ENCODE results near the gene MAN1A1. TPM values are rescaled to one million over a fixed set of nuclear protein-coding genes. Genes with fewer than 3 reads are reported as not detected.

Gene MAN1A1
- total and polyA plus RNA-seq, 2 of the 8 experiments (the other 6 are each of a cell fraction or from before 2014, with no cell fraction given) = 1.8 to 5.4 TPM

GRCh38 chr6:119148098-119148824, 201.3 kb downstream of the MAN1A1 start:
- Histone ChIP-seq H4K20me1 (replicated peaks in 1 of 2; ENCODE audit: control insufficient read depth in 1 of 2, insufficient read depth in 2 of 2, low read length in 2 of 2) (no peaks in the 10 kb centered on the region), H3K4me2 (ENCODE audit: insufficient read depth in 1 of 2, low read depth in 2 of 2, low read length in 2 of 2) (no peak overlapping the region)
- FAIRE-seq = peak; percentile 28
- TF ChIP-seq RXRA (IDR thresholded peaks at IDR 0.05; ENCODE audit: insufficient read depth, low read depth, low read length) = no peak
- no peak for TF ChIP-seq ATF2 (IDR thresholded peaks at IDR 0.05; ENCODE audit: low read length)
- no peak for TF ChIP-seq HDAC2 (IDR thresholded peaks at IDR 0.05; ENCODE audit: borderline replicate concordance in 1 of 2, low read depth in 2 of 2, low read length in 2 of 2)
- TF ChIP-seq MAFK (IDR thresholded peaks at IDR 0.05; ENCODE audit: low read depth, low read length) = no peak
- TF ChIP-seq RAD21 (IDR thresholded peaks at IDR 0.05 in 1 of 2, conservative IDR thresholded peaks at IDR 0.05 in 1 of 2; ENCODE audit: low read depth in 2 of 2, low read length in 2 of 2) = peak; percentile 94 to 95
- TF ChIP-seq CTCF (IDR thresholded peaks at IDR 0.05; ENCODE audit: control extremely low read depth in 1 of 3, insufficient read depth in 1 of 3, low read depth in 1 of 3, low read length in 3 of 3) = peak in 2 of 3 experiments; percentile 65 to 68; a peak in 3 of 4 replicates
- no peak for TF ChIP-seq ZNF274 (IDR thresholded peaks at IDR 0.05; ENCODE audit: borderline replicate concordance, extremely low read depth, low read length)

More at GRCh38 chr6:119148098-119148824, 201.3 kb downstream of the MAN1A1 start:
- H4K91ac ChIP-seq (replicated peaks; ENCODE audit: insufficient read length, low read length) = no peak overlapping the region
- no peaks in the 10 kb centered on the region for H3K23me2 ChIP-seq (ENCODE audit: low read depth, low read length)
- H3K9ac ChIP-seq (replicated peaks in 1 of 4; ENCODE audit: extremely low read depth in 1 of 4, low read depth in 3 of 4, low read length in 3 of 4) = no peak overlapping the region
- H3K4ac ChIP-seq (replicated peaks; ENCODE audit: insufficient read length, low read depth, low read length) = no peak overlapping the region
- no peaks in the 10 kb centered on the region for H3K36me3 ChIP-seq (ENCODE audit: control insufficient read depth in 2 of 4, insufficient read depth in 4 of 4, low read length in 3 of 4)
- no peak overlapping the region for H2AK5ac ChIP-seq (ENCODE audit: low read depth, low read length)
- H2BK5ac ChIP-seq (ENCODE audit: low read depth, low read length) = no peak overlapping the region
- H3K18ac ChIP-seq (ENCODE audit: extremely low read depth, low read length) = no peak overlapping the region
- H2AFZ ChIP-seq (ENCODE audit: low read length) = no peak overlapping the region
- H4K8ac ChIP-seq (ENCODE audit: extremely low read depth, insufficient read depth, low read length) = no peak overlapping the region
- H3K27ac ChIP-seq (ENCODE audit: low read depth, low read length) = no peak overlapping the region
- H4K5ac ChIP-seq (ENCODE audit: insufficient read length, low read depth, low read length) = no peak overlapping the region
- ChIA-PET POLR2A (ENCODE audit: partially characterized antibody) (no interaction called here), CTCF (ENCODE audit: partially characterized antibody) (interaction anchor here (0.5 to 3.5 kb wide), 42 partner anchors 10 to 1068 kb away, joined by 3 to 22 read pairs (median 3); partner anchors contain the start of gene FAM184A)
- H3K4me1 ChIP-seq (replicated peaks in 1 of 4; ENCODE audit: control insufficient read depth in 3 of 4, insufficient read depth in 4 of 4, low read length in 3 of 4) = 0 out of 7 replicates have a peak, but pooled peaks cover 0 to 2% (median 0%) of the 10 kb centered on the region in 4 experiments
- no peak overlapping the region for H3K56ac ChIP-seq (replicated peaks; ENCODE audit: insufficient read length, low read depth, low read length)
- 65% methylated on average over 5 of the region's 5 CpGs; no CpG with 5 or more reads in 1 of the 2 experiments for WGBS, 2 experiments (ENCODE audit: extremely low coverage in 1 of 2, insufficient coverage in 1 of 2, insufficient read length in 1 of 2, insufficient replicate concordance in 2 of 2, low coverage in 1 of 2, low lambda C conversion rate in 2 of 2, missing lambda C conversion rate in 1 of 2)
- no peak overlapping the region for H3K4me3 ChIP-seq (ENCODE audit: extremely low read depth in 1 of 4, insufficient read depth in 2 of 4, low read depth in 3 of 4, low read length in 4 of 4)
- H3K9me3 ChIP-seq (ENCODE audit: insufficient read depth in 2 of 2, low read depth in 1 of 2, low read length in 1 of 2) = no peaks in the 10 kb centered on the region
- no peak overlapping the region for H2BK120ac ChIP-seq (replicated peaks; ENCODE audit: low read depth, low read length)
- no peak overlapping the region for H2BK12ac ChIP-seq (ENCODE audit: low read depth, low read length)
- H2BK20ac ChIP-seq (ENCODE audit: low read length) = no peak overlapping the region
- H3K14ac ChIP-seq (ENCODE audit: insufficient read length) = no peak overlapping the region
- no peak overlapping the region for H2BK15ac ChIP-seq (ENCODE audit: low read length)
- H3K27me3 ChIP-seq (replicated peaks in 1 of 4; ENCODE audit: control insufficient read depth in 3 of 4, extremely low read depth in 1 of 4, insufficient read depth in 3 of 4, low read length in 3 of 4) = no peaks in the 10 kb centered on the region
- peak in 1 of 2 experiments; percentile 47 for DNase-seq (ENCODE audit: low read depth in 1 of 2, low spot score in 2 of 2)
- H3K79me2 ChIP-seq (ENCODE audit: control insufficient read depth in 1 of 2, insufficient read depth in 2 of 2, low read length in 2 of 2) = no peaks in the 10 kb centered on the region
- no peak overlapping the region for H3K23ac ChIP-seq (ENCODE audit: insufficient read length)
- no peaks in the 10 kb centered on the region for H3K79me1 ChIP-seq (ENCODE audit: low read depth, low read length)
